Measurements from ENCODE around the gene DOCK4. TPM values are rescaled to one million over a fixed set of nuclear protein-coding genes. Genes with fewer than 3 reads are reported as not detected.

Gene DOCK4
- total RNA-seq, 1 donor from 2014 or later, result 43.5 TPM

DNA sequence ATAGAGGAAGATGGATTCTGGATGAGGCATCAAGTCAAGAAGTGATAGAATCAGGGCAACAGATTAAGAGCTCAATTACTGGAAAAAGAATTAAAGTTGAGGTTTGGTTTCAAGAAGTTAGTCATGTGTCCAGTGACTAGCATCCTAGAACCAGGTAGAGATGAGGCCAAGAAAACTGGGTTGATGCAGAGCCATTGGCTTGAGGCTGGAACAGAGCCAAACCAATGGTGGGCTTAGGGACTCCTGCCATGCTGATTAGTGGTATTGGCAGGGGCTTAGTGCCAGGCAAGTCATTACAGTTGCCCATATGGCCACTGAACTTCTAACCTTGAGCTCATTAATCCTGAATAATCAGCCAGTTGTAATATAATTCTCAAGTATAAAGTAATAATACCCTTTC, 18.8 kb upstream of the DOCK4 start:
- intact Hi-C loops (cut with DNase I), result no loop called here

DNA sequence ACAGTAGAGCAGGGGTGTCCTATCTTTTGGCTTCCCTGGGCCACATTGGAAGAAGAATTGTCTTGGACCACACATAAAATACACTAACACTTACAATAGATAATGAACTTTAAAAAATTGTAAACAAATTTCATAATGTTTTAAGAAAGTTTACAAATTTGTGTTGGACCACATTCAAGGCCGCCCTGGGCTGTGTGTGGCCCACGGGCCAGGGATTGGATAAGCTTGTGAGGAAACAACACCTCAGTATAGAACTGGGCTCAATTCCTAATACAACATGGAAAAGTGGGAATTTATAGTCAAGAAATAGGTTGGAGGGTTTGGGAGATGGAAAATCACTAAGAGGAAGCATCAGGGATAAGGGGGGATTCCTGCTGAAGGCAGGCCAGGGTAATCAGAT, 18.0 kb upstream of the DOCK4 start:
- no peaks in the 10 kb centered on the region for H3K4me1 ChIP-seq
- H3K27me3 ChIP-seq, result no peaks in the 10 kb centered on the region
- H3K36me3 ChIP-seq, result no peaks in the 10 kb centered on the region
- intact Hi-C loops (cut with DNase I), result no loop called here
- no peaks in the 10 kb centered on the region for H3K9me3 ChIP-seq
- H3K4me3 ChIP-seq, result no peak overlapping the region
- TF ChIP-seq, protein P1, sequence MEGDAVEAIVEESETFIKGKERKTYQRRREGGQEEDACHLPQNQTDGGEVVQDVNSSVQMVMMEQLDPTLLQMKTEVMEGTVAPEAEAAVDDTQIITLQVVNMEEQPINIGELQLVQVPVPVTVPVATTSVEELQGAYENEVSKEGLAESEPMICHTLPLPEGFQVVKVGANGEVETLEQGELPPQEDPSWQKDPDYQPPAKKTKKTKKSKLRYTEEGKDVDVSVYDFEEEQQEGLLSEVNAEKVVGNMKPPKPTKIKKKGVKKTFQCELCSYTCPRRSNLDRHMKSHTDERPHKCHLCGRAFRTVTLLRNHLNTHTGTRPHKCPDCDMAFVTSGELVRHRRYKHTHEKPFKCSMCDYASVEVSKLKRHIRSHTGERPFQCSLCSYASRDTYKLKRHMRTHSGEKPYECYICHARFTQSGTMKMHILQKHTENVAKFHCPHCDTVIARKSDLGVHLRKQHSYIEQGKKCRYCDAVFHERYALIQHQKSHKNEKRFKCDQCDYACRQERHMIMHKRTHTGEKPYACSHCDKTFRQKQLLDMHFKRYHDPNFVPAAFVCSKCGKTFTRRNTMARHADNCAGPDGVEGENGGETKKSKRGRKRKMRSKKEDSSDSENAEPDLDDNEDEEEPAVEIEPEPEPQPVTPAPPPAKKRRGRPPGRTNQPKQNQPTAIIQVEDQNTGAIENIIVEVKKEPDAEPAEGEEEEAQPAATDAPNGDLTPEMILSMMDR (IDR thresholded peaks at IDR 0.05), result no peak
- DNase-seq (ENCODE audit: low spot score in 2 of 2), result no peak
- no peak overlapping the region for H3K27ac ChIP-seq

More for the DNA sequence above, 18.8 kb upstream of the DOCK4 start:
- H3K9me3 ChIP-seq, result no peaks in the 10 kb centered on the region
- H3K27me3 ChIP-seq, result no peaks in the 10 kb centered on the region
- no peak for DNase-seq (ENCODE audit: low spot score in 2 of 2)
- no peak overlapping the region for H3K4me3 ChIP-seq
- no peaks in the 10 kb centered on the region for H3K4me1 ChIP-seq
- H3K36me3 ChIP-seq, result no peaks in the 10 kb centered on the region
- TF ChIP-seq, protein P1 (IDR thresholded peaks at IDR 0.05), result no peak
- no peak overlapping the region for H3K27ac ChIP-seq

DNA sequence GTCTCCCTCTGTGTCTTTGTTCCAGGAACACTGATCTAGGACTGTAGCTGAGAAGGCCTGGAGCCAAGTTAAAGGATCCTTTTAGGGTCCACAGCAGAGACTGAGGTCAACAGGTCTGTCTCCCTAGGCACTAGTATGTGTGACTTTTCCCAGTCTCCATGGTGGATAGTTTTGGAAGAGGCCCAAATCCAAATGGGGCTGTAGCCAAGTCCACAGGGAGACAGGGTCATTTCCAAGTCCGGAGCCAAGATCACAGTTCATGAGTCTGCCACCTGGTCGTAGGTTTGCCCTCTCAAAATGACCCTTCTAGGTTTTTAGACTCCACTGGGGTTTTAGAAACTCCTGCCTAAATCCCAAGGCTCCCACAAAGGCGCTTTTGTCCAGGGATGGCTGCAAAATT, 17.1 kb upstream of the DOCK4 start:
- intact Hi-C loops (cut with DNase I), result no loop called here

DNA sequence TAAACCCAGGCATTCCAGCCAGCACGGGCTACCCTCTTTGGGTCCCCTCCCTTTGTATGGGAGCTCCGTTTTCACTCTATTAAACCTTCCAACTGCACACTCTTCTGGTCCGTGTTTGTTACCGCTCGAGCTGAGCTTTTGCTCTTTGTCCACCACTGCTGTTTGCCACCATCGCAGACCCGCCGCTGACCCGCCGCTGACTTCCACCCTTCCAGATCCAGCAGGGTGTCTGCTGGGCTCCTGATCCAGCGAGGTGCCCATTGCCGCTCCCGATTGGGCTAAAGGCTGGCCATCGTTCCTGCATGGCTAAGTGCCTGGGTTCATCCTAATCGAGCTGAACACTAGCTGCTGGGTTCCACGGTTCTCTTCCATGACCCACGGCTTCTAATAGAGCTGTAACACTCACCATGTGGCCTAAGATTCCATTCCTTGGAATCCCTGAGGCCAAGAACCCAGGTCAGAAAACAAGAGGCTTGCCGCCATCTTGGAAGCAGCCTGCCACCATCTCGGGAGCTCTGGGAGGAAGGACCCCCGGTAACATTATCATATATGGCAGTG, 14.8 kb upstream of the DOCK4 start:
- TF ChIP-seq, protein P1 (IDR thresholded peaks at IDR 0.05), result no peak
- no peak overlapping the region for H3K27ac ChIP-seq
- no peak for DNase-seq (ENCODE audit: low spot score in 2 of 2)
- no peaks in the 10 kb centered on the region for H3K9me3 ChIP-seq
- no peaks in the 10 kb centered on the region for H3K36me3 ChIP-seq
- H3K4me3 ChIP-seq, result no peak overlapping the region
- no peaks in the 10 kb centered on the region for H3K27me3 ChIP-seq
- intact Hi-C loops (cut with DNase I), result no loop called here
- no peaks in the 10 kb centered on the region for H3K4me1 ChIP-seq

More for the DNA sequence above, 17.1 kb upstream of the DOCK4 start:
- Histone ChIP-seq H3K36me3 (no peaks in the 10 kb centered on the region), H3K27me3 (no peaks in the 10 kb centered on the region), H3K9me3 (no peaks in the 10 kb centered on the region), H3K4me3 (no peak overlapping the region), H3K27ac (no peak overlapping the region), H3K4me1 (no peaks in the 10 kb centered on the region)
- no peak for DNase-seq (ENCODE audit: low spot score in 2 of 2)
- TF ChIP-seq, protein P1 (IDR thresholded peaks at IDR 0.05), result no peak

DNA sequence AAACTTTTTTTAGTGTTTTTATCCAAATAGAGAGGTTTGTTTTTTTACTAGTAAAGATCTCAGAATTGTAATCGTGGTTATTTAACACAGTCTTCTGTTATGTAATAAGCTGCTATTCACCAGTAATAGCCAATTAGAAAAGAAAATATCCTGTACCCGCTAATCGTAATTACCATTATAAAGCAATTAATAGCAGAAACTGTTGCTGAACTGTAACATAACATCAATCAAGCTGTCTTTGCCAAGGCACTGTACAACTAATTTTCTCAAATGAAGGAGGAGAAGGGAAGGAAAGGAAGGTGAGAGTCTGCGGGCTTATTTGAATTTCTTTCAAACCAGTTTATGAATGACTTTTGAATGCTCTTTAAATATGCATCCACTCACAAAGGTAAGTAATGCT, 9.6 kb upstream of the DOCK4 start:
- H3K27ac ChIP-seq, result no peak overlapping the region
- H3K9me3 ChIP-seq, result no peaks in the 10 kb centered on the region
- no peak for DNase-seq (ENCODE audit: low spot score in 2 of 2)
- no peaks in the 10 kb centered on the region for H3K27me3 ChIP-seq
- intact Hi-C loops (cut with DNase I), result no loop called here
- H3K36me3 ChIP-seq, result no peaks in the 10 kb centered on the region
- no peaks in the 10 kb centered on the region for H3K4me1 ChIP-seq
- H3K4me3 ChIP-seq, result no peak overlapping the region
- TF ChIP-seq, protein P1 (IDR thresholded peaks at IDR 0.05), result no peak

DNA sequence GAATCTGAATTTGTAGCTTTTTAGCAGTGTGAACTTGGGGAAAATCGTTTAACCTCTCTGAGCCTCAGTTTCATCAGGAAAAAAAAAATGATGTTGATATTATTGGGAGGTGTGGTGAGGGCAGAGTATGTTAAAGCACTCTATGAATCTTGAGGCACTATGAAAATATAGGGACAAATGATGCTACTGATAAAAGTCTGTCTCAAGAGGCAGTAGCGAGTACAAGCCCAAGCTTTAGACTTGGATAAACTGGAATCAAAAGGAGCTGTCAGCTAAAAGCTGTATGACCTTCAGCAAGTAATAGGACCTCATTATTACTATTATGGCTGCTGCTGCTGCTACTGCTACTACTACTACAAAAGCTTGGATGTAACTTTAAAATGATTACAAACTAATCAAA, 8.7 kb upstream of the DOCK4 start:
- no peaks in the 10 kb centered on the region for H3K36me3 ChIP-seq
- no peaks in the 10 kb centered on the region for H3K4me1 ChIP-seq
- no peaks in the 10 kb centered on the region for H3K27me3 ChIP-seq
- DNase-seq (ENCODE audit: low spot score in 2 of 2), result no peak
- TF ChIP-seq, protein P1 (IDR thresholded peaks at IDR 0.05), result no peak
- no peak overlapping the region for H3K4me3 ChIP-seq
- intact Hi-C loops (cut with DNase I), result no loop called here
- H3K9me3 ChIP-seq, result no peaks in the 10 kb centered on the region
- no peak overlapping the region for H3K27ac ChIP-seq
